GM23248 (cell line): ENCODE data around the gene LILRB5. TPM values are rescaled to one million over a fixed set of nuclear protein-coding genes. Genes with fewer than 3 reads are reported as not detected.
"Not testable (repeated sequence)": the region's sequence is repeated elsewhere in the genome, so short reads cannot be mapped to it uniquely, and the experiment has no call there.

Experiments
- DNase-seq: peaks from one replicate; pipeline ENCODE4 v3.0.0-alpha.2; 2015
- H2AFZ ChIP-seq: fragments of 200-600 bp; sonication (generic); 2 replicates; pipeline ENCODE4 v1.6.1; 2016; ENCODE audit warnings: antibody characterized with exemption
- H3F3A ChIP-seq: fragments of 200-600 bp; sonication (generic); 2 replicates; pipeline ENCODE4 v1.6.1; 2016; ENCODE audit warnings: mild to moderate bottlenecking, antibody characterized with exemption, mixed run types; ENCODE audit not compliant: insufficient read depth
- H3K27ac ChIP-seq: fragments of 200-600 bp; sonication (generic); 2 replicates; pipeline ENCODE4 v1.5.1; 2016; ENCODE audit warnings: mild to moderate bottlenecking
- H3K27me3 ChIP-seq: fragments of 200-600 bp; sonication (generic); replicated peaks from 2 replicates; pipeline ENCODE4 v1.6.1; 2016; ENCODE audit warnings: mild to moderate bottlenecking; ENCODE audit not compliant: insufficient read depth
- H3K36me3 ChIP-seq: fragments of 200-600 bp; sonication (generic); 2 replicates; pipeline ENCODE4 v1.6.1; 2016; ENCODE audit warnings: low read depth, mild to moderate bottlenecking
- H3K4me1 ChIP-seq: fragments of 200-600 bp; sonication (generic); 2 replicates; pipeline ENCODE4 v1.6.1; 2016; ENCODE audit warnings: mild to moderate bottlenecking; ENCODE audit not compliant: insufficient read depth
- H3K4me2 ChIP-seq: fragments of 200-600 bp; sonication (generic); one replicate; pipeline ENCODE4 v1.6.1; 2016; ENCODE audit warnings: mild to moderate bottlenecking; ENCODE audit not compliant: unreplicated experiment
- H3K4me3 ChIP-seq: fragments of 200-600 bp; sonication (generic); 2 replicates; pipeline ENCODE4 v1.5.1; 2016; ENCODE audit warnings: mild to moderate bottlenecking
- H3K79me2 ChIP-seq: fragments of 200-600 bp; sonication (generic); 2 replicates; pipeline ENCODE4 v1.6.1; 2016; ENCODE audit warnings: mild to moderate bottlenecking; ENCODE audit not compliant: insufficient read depth
- H3K9ac ChIP-seq: fragments of 200-600 bp; sonication (generic); 2 replicates; pipeline ENCODE4 v1.6.1; 2016; ENCODE audit warnings: mild to moderate bottlenecking
- H3K9me2 ChIP-seq: fragments of 200-600 bp; sonication (generic); 2 replicates; pipeline ENCODE4 v1.6.1; 2016; ENCODE audit warnings: mixed run types, mild to moderate bottlenecking, moderate library complexity; ENCODE audit not compliant: insufficient read depth
- H3K9me3 ChIP-seq: fragments of 200-600 bp; sonication (generic); one replicate; pipeline ENCODE4 v1.6.1; 2017; ENCODE audit warnings: low read depth
- H4K20me1 ChIP-seq: fragments of 200-600 bp; sonication (generic); 2 replicates; pipeline ENCODE4 v1.6.0; 2016; ENCODE audit not compliant: insufficient read depth
- EZH2 ChIP-seq: fragments of 200-600 bp; sonication (generic); IDR thresholded peaks from 2 replicates; pipeline ENCODE4 v1.6.1; 2018; ENCODE audit warnings: antibody characterized with exemption, mild to moderate bottlenecking; ENCODE audit not compliant: insufficient read depth, poor library complexity, severe bottlenecking
- EZH2phosphoT487 ChIP-seq: fragments of 200-600 bp; sonication (generic); IDR thresholded peaks from 2 replicates; pipeline ENCODE4 v1.6.1; 2018; ENCODE audit warnings: antibody characterized with exemption, moderate library complexity, mild to moderate bottlenecking, low read depth; ENCODE audit not compliant: insufficient read depth
- WGBS, 2 experiments: methylation state at CpG; one replicate each; pipeline ENCODE4 v1.1.6; 2015 to 2017; ENCODE audit warnings: low lambda C conversion rate in 2 of 2, low coverage in 1 of 2; ENCODE audit errors: missing lambda C conversion rate in 2 of 2; 5-methylcytosine and 5-hydroxymethylcytosine counted together
- in situ Hi-C: fragments of 300-500 bp; cut with MboI; formaldehyde crosslinking; loops from 2 replicates; pipeline ENCODE4 v1.15.0; 2020
- polyA plus RNA-seq: library from polyadenylated mRNA; unstranded; fragments of >200 nt; fragmentation: Nextera tagmentation; extraction: Ambion mirVana; gene quantifications from 2 replicates; pipeline ENCODE4 v1.2.1, GENCODE V29; 2016
- total RNA-seq: library from RNA; depleted of rRNA; stranded (reverse); fragments of >200 nt; shearing (Covaris generic); gene quantifications from 2 replicates; pipeline ENCODE4 v1.2.3, GENCODE V29; 2014

LILRB5 gene
- total and polyA plus RNA-seq, 2 experiments from 2014 or later, result not detected

DNA sequence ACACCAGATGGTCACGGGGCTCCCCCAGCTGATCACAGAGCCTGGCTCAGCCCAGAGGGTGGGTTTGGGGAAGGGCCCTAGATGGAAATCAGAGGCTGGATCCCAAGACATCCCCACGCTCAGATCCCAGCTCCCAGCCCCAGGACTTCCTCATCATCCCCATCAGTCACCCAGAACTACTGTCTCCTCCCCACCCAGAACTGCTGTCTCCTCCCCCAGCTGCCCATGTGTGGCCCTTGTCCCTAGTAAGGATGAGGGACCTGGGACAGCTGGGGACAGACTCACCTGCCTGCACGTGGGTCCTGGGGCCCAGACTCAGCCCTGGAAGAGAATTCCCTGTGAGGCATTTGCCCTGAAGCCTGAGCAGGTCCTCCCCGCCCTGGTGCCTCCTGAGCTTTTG, 14.8 kb downstream of the LILRB5 start:
- DNase-seq, H3K4me3 ChIP-seq, in situ Hi-C loops, H3K27me3 ChIP-seq, H3K9me2 ChIP-seq, H3K4me1 ChIP-seq, H3K27ac ChIP-seq, H3K9me3 ChIP-seq, H4K20me1 ChIP-seq, H3K4me2 ChIP-seq, H2AFZ ChIP-seq, H3K36me3 ChIP-seq, H3F3A ChIP-seq, H3K9ac ChIP-seq, H3K79me2 ChIP-seq: not testable (repeated sequence)
- WGBS, 2 experiments, result 0 to 31% methylated on average over 1 to 3 of the region's 4 CpGs

DNA sequence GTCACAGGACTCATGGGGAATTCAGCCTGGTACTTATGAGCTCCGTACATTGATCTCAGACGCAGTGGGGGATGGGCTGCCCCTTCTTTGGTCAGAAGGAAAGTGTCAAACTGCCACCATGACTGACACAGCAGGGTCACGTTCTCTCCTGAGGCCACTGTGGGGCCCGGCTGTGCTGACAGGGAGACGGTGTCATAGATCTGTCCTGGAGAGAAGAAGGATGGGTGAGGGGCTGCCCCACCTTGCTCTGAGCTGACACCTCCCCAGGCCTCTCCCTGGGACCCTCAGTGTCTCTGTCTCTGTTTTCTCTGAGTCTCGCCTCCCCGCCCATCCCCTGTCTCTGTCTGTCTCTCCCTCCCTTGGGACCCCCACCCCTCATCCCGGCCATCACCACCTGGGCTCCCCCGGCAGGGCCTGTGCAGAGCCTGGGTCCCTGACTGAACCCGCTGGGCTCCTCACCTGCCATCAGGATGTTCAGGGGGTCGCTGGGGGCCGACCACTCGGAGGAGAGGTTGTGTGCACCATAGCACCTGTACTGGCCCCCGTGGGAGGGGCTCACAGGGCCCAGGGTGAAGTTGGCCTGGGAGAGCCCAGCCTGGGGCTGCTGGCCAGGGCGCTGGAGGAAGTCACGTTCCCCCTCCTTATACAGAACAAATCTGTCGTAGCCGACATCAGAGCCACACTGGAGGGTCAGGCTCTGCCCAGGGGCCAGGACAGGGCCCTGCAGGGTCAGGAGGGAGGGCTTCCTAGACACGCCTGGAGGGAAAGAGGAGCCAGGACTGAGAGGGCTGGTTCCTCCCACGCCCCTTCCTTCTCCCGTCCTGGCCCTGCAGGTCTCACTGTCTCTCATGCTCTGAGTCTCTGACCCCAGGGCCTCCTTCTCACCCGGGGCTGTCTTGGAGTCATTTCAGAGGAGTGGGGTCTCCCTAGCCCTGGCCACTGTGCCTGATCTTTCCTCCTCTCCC, 16.4 kb downstream of the LILRB5 start:
- H3K9me2 ChIP-seq, H3K9me3 ChIP-seq, DNase-seq, H2AFZ ChIP-seq, H4K20me1 ChIP-seq, H3K36me3 ChIP-seq, H3K27me3 ChIP-seq, H3K79me2 ChIP-seq, H3K9ac ChIP-seq, H3F3A ChIP-seq, H3K4me1 ChIP-seq, H3K27ac ChIP-seq, H3K4me3 ChIP-seq, in situ Hi-C loops, H3K4me2 ChIP-seq: not testable (repeated sequence)
- WGBS, 2 experiments, result 23 to 26% methylated on average over 15 to 17 of the region's 22 CpGs

DNA sequence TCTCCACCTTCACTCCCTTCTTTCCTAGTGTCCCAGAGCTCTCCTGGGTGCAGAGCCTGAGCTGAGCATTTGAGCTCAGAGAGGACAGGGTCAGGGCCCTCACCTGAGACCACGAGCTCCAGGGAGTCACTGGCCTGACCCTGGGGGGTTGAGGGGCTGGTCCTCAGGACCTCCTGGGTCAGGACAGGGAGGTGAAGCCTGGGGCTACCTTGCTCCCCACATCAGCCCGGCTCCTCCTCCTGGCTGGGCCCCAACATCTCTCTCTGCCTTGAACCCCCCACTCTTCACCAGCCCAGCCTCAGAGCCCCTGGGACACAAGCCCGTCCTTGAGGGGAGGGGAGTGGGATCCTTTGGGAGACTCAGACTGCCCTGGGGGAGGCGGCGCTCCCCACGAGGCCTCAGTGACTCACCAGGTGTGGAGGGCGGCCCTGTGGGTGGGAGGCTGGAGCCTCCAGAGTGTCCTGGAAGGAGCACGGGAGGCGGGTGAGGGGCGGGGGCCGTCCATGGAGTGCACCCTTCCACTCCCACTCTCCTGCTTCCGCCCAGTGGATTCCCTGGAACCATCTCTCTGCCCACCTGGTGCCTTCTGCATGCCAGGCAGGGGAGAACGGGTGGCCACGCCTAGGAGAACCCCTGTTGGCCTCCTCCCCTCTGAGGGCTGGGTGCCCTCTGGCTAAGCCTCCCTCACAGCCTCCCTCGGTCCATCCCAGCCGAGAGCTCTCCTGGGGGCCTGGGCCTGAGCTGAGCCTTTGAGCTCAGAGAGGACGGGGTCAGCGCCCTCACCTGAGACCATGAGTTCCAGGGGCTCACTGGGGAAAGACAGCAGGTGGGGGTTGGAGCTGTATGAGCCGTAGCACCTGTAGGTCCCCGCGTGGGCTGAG, 17.3 kb downstream of the LILRB5 start:
- H3K4me1 ChIP-seq, H3K9ac ChIP-seq, H3K27me3 ChIP-seq, H3K27ac ChIP-seq, in situ Hi-C loops, H3K9me3 ChIP-seq, DNase-seq, H4K20me1 ChIP-seq, H3K36me3 ChIP-seq, H3F3A ChIP-seq, H3K4me3 ChIP-seq, H3K79me2 ChIP-seq, H3K9me2 ChIP-seq, H2AFZ ChIP-seq, H3K4me2 ChIP-seq: not testable (repeated sequence)
- 36 to 38% methylated on average over 14 of the region's 21 CpGs for WGBS, 2 experiments

DNA sequence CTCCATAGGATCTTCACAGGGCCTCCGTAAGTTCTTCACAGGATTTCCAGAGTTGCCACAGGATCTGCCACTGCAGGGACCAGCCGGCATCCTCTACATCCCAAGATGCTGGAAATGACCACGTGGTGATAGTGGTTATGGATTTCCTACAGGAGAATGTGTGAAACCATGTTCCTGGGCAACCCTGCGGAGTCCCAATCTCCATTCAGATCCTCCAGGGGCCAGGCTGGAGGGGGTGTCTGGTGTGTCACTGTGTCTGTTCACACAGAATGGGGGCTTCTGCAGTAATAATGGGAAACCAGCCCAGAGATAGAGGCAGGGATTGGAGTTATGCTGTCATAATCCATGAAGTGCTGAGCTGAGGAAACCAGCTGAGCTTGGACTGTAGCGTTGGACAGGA, 23.1 kb downstream of the LILRB5 start:
- DNase-seq, result no peak
- Histone ChIP-seq H3K36me3 (no peaks in the 10 kb centered on the region), H3K9ac (no peak overlapping the region), H3K27ac (no peak overlapping the region), H3K4me2 (no peak overlapping the region), H3K4me1 (no peaks in the 10 kb centered on the region), H3K27me3 (peaks cover 10% of the 10 kb centered on the region), H3K9me3 (no peaks in the 10 kb centered on the region), H3K9me2 (no peaks in the 10 kb centered on the region), H2AFZ (no peak overlapping the region), H4K20me1 (no peaks in the 10 kb centered on the region), H3K4me3 (no peak overlapping the region), H3F3A (no peaks in the 10 kb centered on the region), H3K79me2 (no peaks in the 10 kb centered on the region)
- 38 to 43% methylated on average over 5 of the region's 5 CpGs for WGBS, 2 experiments
- in situ Hi-C loops, result no loop called here
- no peak for TF ChIP-seq EZH2phosphoT487
- no peak for TF ChIP-seq EZH2
